K562 (cell line): Measurements from ENCODE around the gene IRF4. TPM values are rescaled to one million over a fixed set of nuclear protein-coding genes. Genes with fewer than 3 reads are reported as not detected.

Experiments
- ATAC-seq: fragments of 200-7000 bp; cut with Tn5 transposase; 3 replicates; pipeline ENCODE4 v1.9.1; 2020; ENCODE audit warnings: moderate library complexity
- BruUV-seq: library from RNA; stranded (reverse); fragments of 400-500 nt; replicated peaks from 2 replicates; lab custom pipeline; 2021; lab: Mats Ljungman, UMichigan
- CTCF ChIA-PET: fragments of 300-600 bp; formaldehyde crosslinking; extraction: SDS; loops from one replicate; lab custom pipeline; 2021; ENCODE audit warnings: low intra/inter-chr PET ratio; lab: Yijun Ruan, JAX
- POLR2A ChIA-PET: fragments of 300-600, 350-650 bp; sonication (Branson Sonifier 250); formaldehyde crosslinking; extraction: SDS; loops from one replicate; lab custom pipeline; 2021; ENCODE audit warnings: antibody characterized with exemption, inconsistent platforms; lab: Yijun Ruan, JAX
- DNase-seq, 4 experiments: peaks; one replicate each; pipeline versions ENCODE4 v3.0.0 to v3.0.0-alpha.2; 2011 to 2018; ENCODE audit warnings: low spot score in 3 of 4, mixed read lengths in 3 of 4; ENCODE audit errors: extremely low read depth in 1 of 4
- FAIRE-seq: peaks from 2 replicates; lab custom pipeline; 2011; peaks lifted over from hg19 to GRCh38; lab: Jason Lieb, UNC
- H2AFZ ChIP-seq: 2 replicates; pipeline ENCODE4 v1.6.0; 2011; ENCODE audit warnings: low read depth, low read length, control low read depth, inconsistent platforms
- H3K27ac ChIP-seq: fragments of 200-600 bp; 3 replicates; pipeline ENCODE4 v1.8.0; 2011; ENCODE audit warnings: low read depth, mild to moderate bottlenecking, control low read depth, inconsistent platforms, low read length, moderate library complexity, mixed read lengths; ENCODE audit errors: extremely low read depth
- H3K27me3 ChIP-seq, 2 experiments: fragments of 300-600 bp in 1 of 2; 2 replicates in 1 of 2; 3 replicates in 1 of 2; pipeline versions ENCODE4 v1.6.0 to v1.8.0; 2011; ENCODE audit warnings: inconsistent platforms in 2 of 2, low read length in 2 of 2, mild to moderate bottlenecking in 1 of 2, mixed read lengths in 1 of 2, moderate library complexity in 1 of 2; ENCODE audit not compliant: control insufficient read depth in 2 of 2, insufficient read depth in 2 of 2
- H3K36me3 ChIP-seq: fragments of 300-600 bp; 3 replicates; pipeline ENCODE4 v1.8.0; 2011; ENCODE audit warnings: mild to moderate bottlenecking, low read length, inconsistent platforms; ENCODE audit not compliant: control insufficient read depth, insufficient read depth
- H3K4me1 ChIP-seq, 2 experiments: fragments of 200-600 bp in 1 of 2; replicated peaks in 1 of 2; 2 replicates in 1 of 2; 3 replicates in 1 of 2; pipeline versions ENCODE4 v1.5.1 to v1.8.0; 2011; ENCODE audit warnings: inconsistent platforms in 2 of 2, low read length in 2 of 2, mild to moderate bottlenecking in 1 of 2, mixed read lengths in 1 of 2, moderate library complexity in 1 of 2; ENCODE audit not compliant: control insufficient read depth in 2 of 2, insufficient read depth in 2 of 2
- H3K4me2 ChIP-seq: 2 replicates; pipeline ENCODE4 v1.6.1; 2011; ENCODE audit warnings: low read length, control low read depth, inconsistent platforms, mixed read lengths; ENCODE audit not compliant: insufficient read depth
- H3K4me3 ChIP-seq: fragments of 200-600 bp; sonication (generic), shearing (Covaris generic); 2 replicates; pipeline ENCODE4 v1.5.1; 2016; ENCODE audit warnings: control low read depth, inconsistent platforms
- H3K79me2 ChIP-seq: fragments of 200-600 bp; 3 replicates; pipeline ENCODE4 v1.8.0; 2011; ENCODE audit warnings: low read length, inconsistent platforms; ENCODE audit not compliant: control insufficient read depth, insufficient read depth
- H3K9ac ChIP-seq, 2 experiments: 2 replicates each; pipeline versions ENCODE4 v1.6.0 to v1.6.1; 2011; ENCODE audit warnings: low read depth in 2 of 2, low read length in 2 of 2, control low read depth in 1 of 2, inconsistent platforms in 1 of 2, mild to moderate bottlenecking in 1 of 2, mixed read lengths in 1 of 2; ENCODE audit not compliant: insufficient read depth in 1 of 2
- H3K9me1 ChIP-seq: one replicate; pipeline ENCODE4 v1.6.0; 2011; ENCODE audit warnings: inconsistent platforms, mild to moderate bottlenecking, low read length, moderate library complexity; ENCODE audit not compliant: control insufficient read depth, insufficient read depth
- H3K9me3 ChIP-seq: replicated peaks from 2 replicates; pipeline ENCODE4 v1.5.1; 2011; ENCODE audit warnings: low read depth, low read length, inconsistent platforms; ENCODE audit not compliant: control insufficient read depth, insufficient read depth
- H4K20me1 ChIP-seq: replicated peaks from 2 replicates; pipeline ENCODE4 v1.6.1; 2011; ENCODE audit warnings: low read length, inconsistent platforms, mixed read lengths; ENCODE audit not compliant: control insufficient read depth, insufficient read depth
- CEBPG ChIP-seq, 3 experiments: fragments of 200-800 bp in 1 of 3; sonication (Bioruptor generic) in 1 of 3; sonication (generic) in 1 of 3; formaldehyde crosslinking in 1 of 3; IDR thresholded peaks in 2 of 3; conservative IDR thresholded peaks in 1 of 3; 2 replicates each; pipeline versions ENCODE4 v1.6.1 to v1.8.0; 2016 to 2022; ENCODE audit warnings: missing compliant biosample characterization in 2 of 3, missing genetic modification characterization in 2 of 3, mild to moderate bottlenecking in 1 of 3, missing genetic modification reagents in 1 of 3
- IRF2 ChIP-seq: sonication (generic); formaldehyde crosslinking; IDR thresholded peaks from 2 replicates; pipeline ENCODE4 v1.8.1; 2022; ENCODE audit warnings: mild to moderate bottlenecking, missing genetic modification reagents
- NCOR1 ChIP-seq: fragments of 450-650 bp; IDR thresholded peaks from 2 replicates; pipeline ENCODE4 v1.6.1; 2016; ENCODE audit warnings: mild to moderate bottlenecking, moderate library complexity
- PYGO2 ChIP-seq: fragments of 450-650 bp; IDR thresholded peaks from 2 replicates; pipeline ENCODE4 v1.6.1; 2016; ENCODE audit warnings: mild to moderate bottlenecking, missing genetic modification characterization, moderate library complexity, missing compliant biosample characterization
- SMARCA5 ChIP-seq: fragments of 450-650 bp; IDR thresholded peaks from 2 replicates; pipeline ENCODE4 v1.6.1; 2016
- SP1 ChIP-seq: sonication (generic); formaldehyde crosslinking; IDR thresholded peaks from 2 replicates; pipeline ENCODE4 v1.8.1; 2022; ENCODE audit warnings: mild to moderate bottlenecking, missing genetic modification reagents
- TAF15 ChIP-seq: fragments of 200-400 bp; formaldehyde crosslinking; IDR thresholded peaks from 2 replicates; pipeline ENCODE4 v1.6.1; 2017; ENCODE audit warnings: mild to moderate bottlenecking, low read depth, low read length, moderate library complexity
- ZNF224 ChIP-seq: sonication (generic); formaldehyde crosslinking; IDR thresholded peaks from 2 replicates; pipeline ENCODE4 v1.8.0; 2022; ENCODE audit warnings: mild to moderate bottlenecking, missing genetic modification reagents
- ZNF24 ChIP-seq: fragments of 450-650 bp; IDR thresholded peaks from 2 replicates; pipeline ENCODE4 v1.6.1; 2016
- whole genome bisulfite sequencing: fragments of 100-300 bp; shearing (Covaris generic); methylation state at CpG from one replicate; pipeline ENCODE4 v1.1.6; 2016; ENCODE audit warnings: low coverage, mixed read lengths; ENCODE audit not compliant: insufficient coverage; ENCODE audit errors: missing lambda C conversion rate; 5-methylcytosine and 5-hydroxymethylcytosine counted together
- in situ Hi-C: fragments of 300-500 bp; cut with MboI; formaldehyde crosslinking; loops from 4 replicates; pipeline ENCODE4 v1.15.0; 2018; ENCODE audit warnings: inconsistent platforms, mixed read lengths
- intact Hi-C: fragments of 100-400 bp; cut with micrococcal nuclease; formaldehyde crosslinking; loops from 2 replicates; pipeline ENCODE4 v1.14.2; 2022
- polyA plus RNA-seq, 8 experiments: library from polyadenylated mRNA; depleted of rRNA in 4 of 8; stranded (reverse) in 5 of 8; unstranded in 3 of 8; fragments of >200 nt; fragmentation: Nextera tagmentation in 2 of 8; fragmentation: Illumina TruSeq in 1 of 8; extraction: Ambion mirVana in 2 of 8; extraction: Trizol in 1 of 8; gene quantifications; 2 replicates each; pipeline versions ENCODE4 v1.2.1 to v1.2.3, GENCODE V29; 2011 to 2014; ENCODE audit warnings: inconsistent platforms in 1 of 8, missing spikeins in 1 of 8
- total RNA-seq, 7 experiments: library from RNA; depleted of rRNA in 6 of 7; stranded (reverse); fragments of >200 nt in 6 of 7; fragmentation: Illumina TruSeq in 2 of 7; extraction: Trizol in 2 of 7; gene quantifications; 2 replicates each; pipeline versions ENCODE4 v1.2.1 to v1.2.3, GENCODE V29; 2011 to 2021; ENCODE audit warnings: low replicate concordance in 1 of 7
- TF ChIP-seq, protein P1 (sequence below): fragments of 250-450 bp; sonication (Bioruptor Pico); IDR thresholded peaks from 2 replicates; pipeline ENCODE4 v1.4.0; 2020; ENCODE audit warnings: borderline replicate concordance
- TF ChIP-seq, protein P2 (sequence below): sonication (generic); formaldehyde crosslinking; IDR thresholded peaks from 2 replicates; pipeline ENCODE4 v1.9.0; 2022; ENCODE audit warnings: mild to moderate bottlenecking, missing genetic modification reagents

IRF4 gene
- total and polyA plus RNA-seq, 9 of the 15 experiments (the other 6 are each of a cell fraction or from before 2014, with no cell fraction given) = 0.05 to 0.33 (median 0.09) TPM; not detected in 6

GRCh38 chr6:367298-367794 lies 24.2 kb upstream of the IRF4 start:
- Histone ChIP-seq H3K79me2 (no peaks in the 10 kb centered on the region), H3K36me3 (no peaks in the 10 kb centered on the region)
- CTCF ChIA-PET = no interaction called here
- no peak for ATAC-seq
- TF ChIP-seq IRF2 (CRISPR knock-in tag) (0 out of 2 replicates have a peak, but pooled peaks have one; percentile 38), ZNF24 (no peak)
- TF ChIP-seq, all 486 proteins: peak for 1
- Histone ChIP-seq H3K9ac (no peak overlapping the region), H3K9me3 (no peaks in the 10 kb centered on the region), H3K9me1 (no peaks in the 10 kb centered on the region), H3K27me3 (peaks cover 58 to 84% of the 10 kb centered on the region in 2 experiments), H3K4me1 (no peaks in the 10 kb centered on the region), H3K4me2 (no peak overlapping the region), H4K20me1 (no peaks in the 10 kb centered on the region), H3K4me3 (no peak overlapping the region), H3K27ac (no peak overlapping the region), H2AFZ (no peak overlapping the region)
- POLR2A ChIA-PET = no interaction called here
- DNase-seq (no peak), FAIRE-seq (no peak)
- in situ Hi-C loops (no loop called here), intact Hi-C loops (no loop called here)
- no TSS peak for BruUV-seq
- under 1% methylated on average over 8 of the region's 8 CpGs for WGBS

GRCh38 chr6:367891-368630 lies 23.5 kb upstream of the IRF4 start:
- no peaks in the 10 kb centered on the region for H3K9me1 ChIP-seq
- peaks cover 58 to 84% of the 10 kb centered on the region in 2 experiments for H3K27me3 ChIP-seq
- WGBS = under 1% methylated on average over 15 of the region's 17 CpGs
- no peak overlapping the region for H3K4me3 ChIP-seq
- FAIRE-seq (no peak), ATAC-seq (no peak; the same call in 1 of the 3 replicates), DNase-seq (no peak)
- no peaks in the 10 kb centered on the region for H3K4me1 ChIP-seq
- H3K9ac ChIP-seq = no peak overlapping the region
- no peaks in the 10 kb centered on the region for H3K9me3 ChIP-seq
- H3K4me2 ChIP-seq = no peak overlapping the region
- no peaks in the 10 kb centered on the region for H3K79me2 ChIP-seq
- BruUV-seq = no TSS peak
- CTCF ChIA-PET = no interaction called here
- H3K36me3 ChIP-seq = no peaks in the 10 kb centered on the region
- H3K27ac ChIP-seq = no peak overlapping the region
- POLR2A ChIA-PET = no interaction called here
- no peaks in the 10 kb centered on the region for H4K20me1 ChIP-seq
- in situ Hi-C loops (no loop called here), intact Hi-C loops (no loop called here)
- no peak overlapping the region for H2AFZ ChIP-seq
- TF ChIP-seq, protein P1, sequence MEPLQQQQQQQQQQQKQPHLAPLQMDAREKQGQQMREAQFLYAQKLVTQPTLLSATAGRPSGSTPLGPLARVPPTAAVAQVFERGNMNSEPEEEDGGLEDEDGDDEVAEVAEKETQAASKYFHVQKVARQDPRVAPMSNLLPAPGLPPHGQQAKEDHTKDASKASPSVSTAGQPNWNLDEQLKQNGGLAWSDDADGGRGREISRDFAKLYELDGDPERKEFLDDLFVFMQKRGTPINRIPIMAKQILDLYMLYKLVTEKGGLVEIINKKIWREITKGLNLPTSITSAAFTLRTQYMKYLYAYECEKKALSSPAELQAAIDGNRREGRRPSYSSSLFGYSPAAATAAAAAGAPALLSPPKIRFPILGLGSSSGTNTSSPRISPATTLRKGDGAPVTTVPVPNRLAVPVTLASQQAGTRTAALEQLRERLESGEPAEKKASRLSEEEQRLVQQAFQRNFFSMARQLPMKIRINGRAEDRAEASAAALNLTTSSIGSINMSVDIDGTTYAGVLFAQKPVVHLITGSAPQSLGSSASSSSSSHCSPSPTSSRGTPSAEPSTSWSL (CRISPR knock-in tag) = no peak
- TF ChIP-seq TAF15 = no peak
- TF ChIP-seq SP1 = no peak
- no peak for TF ChIP-seq SMARCA5
- no peak for TF ChIP-seq ZNF224 (CRISPR knock-in tag)
- no peak for TF ChIP-seq PYGO2
- no peak for TF ChIP-seq NCOR1
- TF ChIP-seq, protein P2, sequence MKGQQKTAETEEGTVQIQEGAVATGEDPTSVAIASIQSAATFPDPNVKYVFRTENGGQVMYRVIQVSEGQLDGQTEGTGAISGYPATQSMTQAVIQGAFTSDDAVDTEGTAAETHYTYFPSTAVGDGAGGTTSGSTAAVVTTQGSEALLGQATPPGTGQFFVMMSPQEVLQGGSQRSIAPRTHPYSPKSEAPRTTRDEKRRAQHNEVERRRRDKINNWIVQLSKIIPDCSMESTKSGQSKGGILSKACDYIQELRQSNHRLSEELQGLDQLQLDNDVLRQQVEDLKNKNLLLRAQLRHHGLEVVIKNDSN (CRISPR knock-in tag) = no peak
- TF ChIP-seq CEBPG (CRISPR knock-in tag; IDR thresholded peaks at IDR 0.05) = no peak
- no peak for TF ChIP-seq CEBPG (tag; conservative IDR thresholded peaks at IDR 0.05 in 1 of 2, IDR thresholded peaks at IDR 0.05 in 1 of 2)
